ENCODE data around the gene ATP8B3. TPM values are rescaled to one million over a fixed set of nuclear protein-coding genes. Genes with fewer than 3 reads are reported as not detected.

ATP8B3 gene
- polyA plus RNA-seq, 1 donor (not counting 4 experiments of a cell fraction or from before 2014, with no cell fraction given), result 0.98 TPM

- no peak for DNase-seq (ENCODE audit: low read depth, low spot score)
- Histone ChIP-seq H4K20me1 (ENCODE audit: control insufficient read depth, extremely low read depth, insufficient read depth, low read length) (peaks cover 3% of the 10 kb centered on the region), H3K9me1 (ENCODE audit: control insufficient read depth, extremely low read depth, insufficient read depth, low read length) (no peaks in the 10 kb centered on the region), H3K9me3 (ENCODE audit: control insufficient read depth, low read depth, low read length) (peaks cover 4% of the 10 kb centered on the region), H3K4me1 (ENCODE audit: control insufficient read depth, extremely low read depth, insufficient read depth, low read length) (peaks cover 3% of the 10 kb centered on the region), H3K9ac (ENCODE audit: control insufficient read depth, extremely low read depth, insufficient read depth, low read length) (no peak overlapping the region), H3K36me3 (ENCODE audit: control insufficient read depth in 2 of 2, extremely low read depth in 1 of 2, insufficient read depth in 2 of 2, low read length in 2 of 2) (no peaks in the 10 kb centered on the region), H2AFZ (ENCODE audit: control insufficient read depth, low read length) (no peak overlapping the region), H3K4me2 (ENCODE audit: control insufficient read depth, extremely low read depth, insufficient read depth, low read depth, low read length) (no peak overlapping the region), H3K4me3 (ENCODE audit: control insufficient read depth in 2 of 3, extremely low read depth in 1 of 3, insufficient read depth in 2 of 3, low read depth in 1 of 3, low read length in 3 of 3) (no peak overlapping the region), H3K27ac (ENCODE audit: control insufficient read depth, insufficient read depth, low read length) (no peak overlapping the region), H3K27me3 (ENCODE audit: control insufficient read depth, extremely low read depth, insufficient read depth, low read length) (peaks cover 87% of the 10 kb centered on the region), H3K79me2 (ENCODE audit: control insufficient read depth, insufficient read depth, low read length) (no peaks in the 10 kb centered on the region)
- dilution Hi-C loops (cut with MboI; ENCODE audit: extremely low pct_ligation_motif_present, low sequenced_read_pairs), result no loop called here
- TF ChIP-seq CTCF (optimal IDR thresholded peaks at IDR 0.05 in 1 of 3, IDR thresholded peaks at IDR 0.05 in 1 of 3, conservative IDR thresholded peaks at IDR 0.05 in 1 of 3; ENCODE audit: extremely low read depth in 1 of 3, insufficient read depth in 2 of 3, low read length in 3 of 3), result no peak
- TF ChIP-seq EZH2 (IDR thresholded peaks at IDR 0.05; ENCODE audit: low read length), result no peak
- no peak for FAIRE-seq
Measured at GRCh38 chr19:1764729-1765128, 47.3 kb downstream of the ATP8B3 start.

- peaks cover 95% of the 10 kb centered on the region for H3K27me3 ChIP-seq (ENCODE audit: control insufficient read depth, extremely low read depth, insufficient read depth, low read length)
- FAIRE-seq, result no peak
Measured at GRCh38 chr19:1763648-1764639, 48.1 kb downstream of the ATP8B3 start.

More at GRCh38 chr19:1763648-1764639, 48.1 kb downstream of the ATP8B3 start:
- H3K4me2 ChIP-seq (ENCODE audit: control insufficient read depth, extremely low read depth, insufficient read depth, low read depth, low read length), result no peak overlapping the region
- peak; percentile 29 for TF ChIP-seq EZH2 (IDR thresholded peaks at IDR 0.05; ENCODE audit: low read length)
- no peak for TF ChIP-seq CTCF (optimal IDR thresholded peaks at IDR 0.05 in 1 of 3, IDR thresholded peaks at IDR 0.05 in 1 of 3, conservative IDR thresholded peaks at IDR 0.05 in 1 of 3; ENCODE audit: extremely low read depth in 1 of 3, insufficient read depth in 2 of 3, low read length in 3 of 3)
- no peak overlapping the region for H3K27ac ChIP-seq (ENCODE audit: control insufficient read depth, insufficient read depth, low read length)
- dilution Hi-C loops (cut with MboI; ENCODE audit: extremely low pct_ligation_motif_present, low sequenced_read_pairs), result no loop called here
- H3K36me3 ChIP-seq (ENCODE audit: control insufficient read depth in 2 of 2, extremely low read depth in 1 of 2, insufficient read depth in 2 of 2, low read length in 2 of 2), result no peaks in the 10 kb centered on the region
- H3K9me3 ChIP-seq (ENCODE audit: control insufficient read depth, low read depth, low read length), result peaks cover 2% of the 10 kb centered on the region
- DNase-seq (ENCODE audit: low read depth, low spot score), result no peak
- no peaks in the 10 kb centered on the region for H3K79me2 ChIP-seq (ENCODE audit: control insufficient read depth, insufficient read depth, low read length)
- H4K20me1 ChIP-seq (ENCODE audit: control insufficient read depth, extremely low read depth, insufficient read depth, low read length), result peaks cover 3% of the 10 kb centered on the region
- no peak overlapping the region for H3K4me3 ChIP-seq (ENCODE audit: control insufficient read depth in 2 of 3, extremely low read depth in 1 of 3, insufficient read depth in 2 of 3, low read depth in 1 of 3, low read length in 3 of 3)
- H3K9me1 ChIP-seq (ENCODE audit: control insufficient read depth, extremely low read depth, insufficient read depth, low read length), result no peaks in the 10 kb centered on the region
- no peak overlapping the region for H3K9ac ChIP-seq (ENCODE audit: control insufficient read depth, extremely low read depth, insufficient read depth, low read length)
- no peak overlapping the region for H2AFZ ChIP-seq (ENCODE audit: control insufficient read depth, low read length)
- peaks cover 3% of the 10 kb centered on the region for H3K4me1 ChIP-seq (ENCODE audit: control insufficient read depth, extremely low read depth, insufficient read depth, low read length)
